AG04449 (cell line): ENCODE measurements around the gene RAB35.

Experiments
- CTCF ChIA-PET: fragments of 350-600 bp; formaldehyde crosslinking; extraction: SDS; loops from one replicate; lab custom pipeline; 2021; ENCODE audit warnings: antibody characterized with exemption; lab: Yijun Ruan, JAX
- POLR2A ChIA-PET: fragments of 400-600, 350-600 bp; formaldehyde crosslinking; extraction: SDS; loops from one replicate; lab custom pipeline; 2020; ENCODE audit warnings: antibody characterized with exemption, inconsistent platforms; lab: Yijun Ruan, JAX
- DNase-seq: peaks from one replicate; pipeline ENCODE4 v3.0.0-alpha.2; 2010; ENCODE audit warnings: low read depth, low spot score
- H3K4me3 ChIP-seq: 2 replicates; pipeline ENCODE4 v1.5.1; 2011; ENCODE audit warnings: low read depth, mild to moderate bottlenecking, control low read depth, low read length
- CTCF ChIP-seq: IDR thresholded peaks from one replicate; pipeline ENCODE4 v1.5.1; 2011; ENCODE audit warnings: mild to moderate bottlenecking, moderate library complexity, low read length, control low read depth, inconsistent platforms; ENCODE audit not compliant: insufficient read depth; ENCODE audit errors: missing control alignments

RAB35 gene

GRCh38 chr12:120144215-120144614 lies 27.7 kb upstream of the RAB35 start:
- no peak for DNase-seq
- CTCF ChIA-PET, result no interaction called here
- no peak for TF ChIP-seq CTCF
- POLR2A ChIA-PET, result no interaction called here
- no peak overlapping the region for H3K4me3 ChIP-seq

- ChIA-PET POLR2A (no interaction called here), CTCF (interaction anchor here (1.0 kb wide), 1 partner anchor 9 kb away, joined by 3 read pairs; no protein-coding TSS in a partner anchor)
- TF ChIP-seq CTCF, result no peak
- no peak overlapping the region for H3K4me3 ChIP-seq
- DNase-seq, result no peak
These were observed 25.8 kb upstream of the RAB35 start for GRCh38 chr12:120142231-120142877.

- CTCF ChIA-PET, result interaction anchor here (1.3 kb wide), 1 partner anchor 10 kb away, joined by 3 read pairs; no protein-coding TSS in a partner anchor
- POLR2A ChIA-PET, result no interaction called here
- no peak for TF ChIP-seq CTCF
- DNase-seq, result no peak
- H3K4me3 ChIP-seq, result no peak overlapping the region
These were observed 24.8 kb upstream of the RAB35 start for GRCh38 chr12:120141336-120141735.

- POLR2A ChIA-PET, result no interaction called here
- no peak overlapping the region for H3K4me3 ChIP-seq
- no peak for TF ChIP-seq CTCF
- CTCF ChIA-PET, result interaction anchor here (1.3 kb wide), 1 partner anchor 9 kb away, joined by 3 read pairs; no protein-coding TSS in a partner anchor
- DNase-seq, result no peak
These were observed 24.1 kb upstream of the RAB35 start for GRCh38 chr12:120140603-120141002.

GRCh38 chr12:120139958-120140357 lies 23.4 kb upstream of the RAB35 start:
- POLR2A ChIA-PET, result no interaction called here
- TF ChIP-seq CTCF, result no peak
- DNase-seq, result no peak

GRCh38 chr12:120138366-120138765 lies 21.8 kb upstream of the RAB35 start:
- POLR2A ChIA-PET, result no interaction called here
- no peak for DNase-seq
- CTCF ChIA-PET, result no interaction called here
- TF ChIP-seq CTCF, result no peak
- H3K4me3 ChIP-seq, result no peak overlapping the region

More at GRCh38 chr12:120139958-120140357, 23.4 kb upstream of the RAB35 start:
- CTCF ChIA-PET, result interaction anchor here (1.1 kb wide), 1 partner anchor 12 kb away, joined by 4 read pairs; no protein-coding TSS in a partner anchor
- H3K4me3 ChIP-seq, result no peak overlapping the region
